Kidney (tissue), 14 donors: ENCODE data around the gene SLC39A11. TPM values are rescaled to one million over a fixed set of nuclear protein-coding genes. Genes with fewer than 3 reads are reported as not detected.

Experiments
- DNase-seq, 5 donors: peaks; one replicate each; pipeline ENCODE4 v3.0.0-alpha.2; 2013 to 2020
- FAIRE-seq: peaks from 2 replicates; lab custom pipeline; 2012; peaks lifted over from hg19 to GRCh38; lab: Jason Lieb, UNC
- H3K27ac ChIP-seq, 2 donors: one replicate each; pipeline ENCODE4 v1.7.0; 2013; ENCODE audit warnings: low read depth in 2 of 2, low read length in 2 of 2, inconsistent platforms in 1 of 2
- H3K27me3 ChIP-seq: one replicate; pipeline ENCODE4 v1.7.1; 2013; ENCODE audit warnings: low read length, inconsistent platforms; ENCODE audit not compliant: control insufficient read depth, insufficient read depth
- H3K36me3 ChIP-seq, 3 donors: one replicate each; pipeline versions ENCODE4 v1.7.0 to v1.7.1; 2013; ENCODE audit warnings: low read length in 3 of 3, control low read depth in 1 of 3, inconsistent platforms in 1 of 3; ENCODE audit not compliant: insufficient read depth in 3 of 3, control insufficient read depth in 2 of 3
- H3K4me1 ChIP-seq, 3 donors: one replicate each; pipeline versions ENCODE4 v1.7.0 to v1.7.1; 2013; ENCODE audit warnings: low read length in 3 of 3, inconsistent platforms in 1 of 3, low read depth in 1 of 3; ENCODE audit not compliant: control insufficient read depth in 2 of 3, insufficient read depth in 2 of 3
- H3K4me3 ChIP-seq, 3 donors: one replicate each; pipeline versions ENCODE4 v1.7.0 to v1.8.1; 2013; ENCODE audit warnings: low read length in 3 of 3, control low read depth in 1 of 3, inconsistent platforms in 1 of 3
- H3K9ac ChIP-seq, 3 donors: one replicate each; pipeline versions ENCODE4 v1.7.0 to v1.7.1; 2013; ENCODE audit warnings: low read length in 3 of 3, control low read depth in 1 of 3, inconsistent platforms in 1 of 3
- H3K9me3 ChIP-seq, 3 donors: one replicate each; pipeline versions ENCODE4 v1.7.0 to v1.7.1; 2013; ENCODE audit warnings: low read length in 3 of 3, control low read depth in 1 of 3, inconsistent platforms in 1 of 3; ENCODE audit not compliant: control insufficient read depth in 2 of 3, insufficient read depth in 1 of 3
- intact Hi-C: fragments of 100-400 bp; cut with DNase I; formaldehyde crosslinking; loops from one replicate; pipeline ENCODE4 v1.11.1; 2022
- polyA plus RNA-seq: library from polyadenylated mRNA; stranded (reverse); fragments of 350-450 nt; fragmentation: Illumina TruSeq; extraction: RNeasy Lipid Tissue Mini Kit (QIAGEN cat#74804); gene quantifications from one replicate; pipeline ENCODE4 v1.2.3, GENCODE V29; 2014; ENCODE audit warnings: low read depth, low replicate concordance; ENCODE audit not compliant: insufficient read depth
- total RNA-seq: library from RNA; stranded (reverse); fragmentation: NEBNext Ultra II Directional; extraction: Animal tissue kit (Norgen Biotek cat#: 25700); gene quantifications from one replicate; pipeline ENCODE4 v1.2.1, GENCODE V29; 2021
- TF ChIP-seq, protein P1 (sequence below): IDR thresholded peaks from 3 replicates; pipeline ENCODE4 v1.5.1; 2012; ENCODE audit warnings: mild to moderate bottlenecking, moderate library complexity, borderline replicate concordance; ENCODE audit not compliant: insufficient read depth; ENCODE audit errors: extremely low read depth
- donor health status: control.
- donor health status: control.
- donor health status: control.
- donor health status: control.
- donor health status: control.
- donor health status: DM: yes; HTN: yes; CAD: no.
- donor health status: Normal renal cell carcinoma (clear cell type).

Gene SLC39A11
- total and polyA plus RNA-seq, 2 donors from 2014 or later, result 19.7 to 37.2 TPM

DNA sequence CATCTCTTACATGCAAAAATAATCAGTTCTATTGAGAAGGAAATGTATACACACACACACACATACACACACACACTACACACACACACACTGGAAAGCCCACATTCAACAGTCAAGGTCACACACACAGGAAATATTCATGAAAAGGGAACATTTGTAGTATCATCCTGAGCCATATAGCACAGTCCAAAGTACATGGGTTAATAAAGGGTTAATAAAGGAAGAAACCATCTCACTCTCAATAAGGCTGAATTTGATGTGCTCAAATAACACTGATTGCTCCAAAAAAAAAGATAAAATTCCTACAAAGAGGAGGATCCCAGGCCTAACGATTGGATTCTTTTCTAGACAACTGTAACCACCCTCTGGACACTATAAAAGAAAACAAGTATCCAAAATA lies 164.7 kb downstream of the SLC39A11 start:
- TF ChIP-seq, protein P1, sequence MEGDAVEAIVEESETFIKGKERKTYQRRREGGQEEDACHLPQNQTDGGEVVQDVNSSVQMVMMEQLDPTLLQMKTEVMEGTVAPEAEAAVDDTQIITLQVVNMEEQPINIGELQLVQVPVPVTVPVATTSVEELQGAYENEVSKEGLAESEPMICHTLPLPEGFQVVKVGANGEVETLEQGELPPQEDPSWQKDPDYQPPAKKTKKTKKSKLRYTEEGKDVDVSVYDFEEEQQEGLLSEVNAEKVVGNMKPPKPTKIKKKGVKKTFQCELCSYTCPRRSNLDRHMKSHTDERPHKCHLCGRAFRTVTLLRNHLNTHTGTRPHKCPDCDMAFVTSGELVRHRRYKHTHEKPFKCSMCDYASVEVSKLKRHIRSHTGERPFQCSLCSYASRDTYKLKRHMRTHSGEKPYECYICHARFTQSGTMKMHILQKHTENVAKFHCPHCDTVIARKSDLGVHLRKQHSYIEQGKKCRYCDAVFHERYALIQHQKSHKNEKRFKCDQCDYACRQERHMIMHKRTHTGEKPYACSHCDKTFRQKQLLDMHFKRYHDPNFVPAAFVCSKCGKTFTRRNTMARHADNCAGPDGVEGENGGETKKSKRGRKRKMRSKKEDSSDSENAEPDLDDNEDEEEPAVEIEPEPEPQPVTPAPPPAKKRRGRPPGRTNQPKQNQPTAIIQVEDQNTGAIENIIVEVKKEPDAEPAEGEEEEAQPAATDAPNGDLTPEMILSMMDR, result no peak
- FAIRE-seq (no peak), DNase-seq (no peak)
- Histone ChIP-seq H3K4me3 (no peak overlapping the region), H3K27ac (no peak overlapping the region), H3K36me3 (no peaks in the 10 kb centered on the region), H3K9ac (no peak overlapping the region), H3K9me3 (no peaks in the 10 kb centered on the region), H3K4me1 (peaks cover 0 to 10% (median 7%) of the 10 kb centered on the region in 3 donors), H3K27me3 (no peaks in the 10 kb centered on the region)
- intact Hi-C loops, result no loop called here

DNA sequence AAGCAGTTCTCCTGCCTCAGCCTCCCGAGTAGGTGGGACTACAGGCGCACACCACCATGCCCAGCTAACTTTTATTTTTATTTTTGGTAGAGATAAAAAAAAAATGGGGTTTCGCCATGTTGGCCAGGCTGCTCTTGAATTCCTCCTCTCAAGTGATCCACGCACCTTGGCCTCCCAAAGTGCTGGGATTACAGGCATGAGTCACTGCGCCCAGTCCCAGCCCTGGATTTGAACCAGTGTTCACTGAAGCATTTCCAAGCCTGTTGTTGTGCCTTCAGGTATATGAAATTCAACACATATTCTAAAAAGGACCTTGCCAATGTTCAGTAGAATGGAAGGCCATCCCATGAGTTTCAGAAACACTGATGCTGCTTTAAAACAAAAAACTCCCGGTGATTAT lies 165.3 kb downstream of the SLC39A11 start:
- Histone ChIP-seq H3K9ac (no peak overlapping the region), H3K4me1 (peaks cover 0 to 10% (median 9%) of the 10 kb centered on the region in 3 donors), H3K27ac (no peak overlapping the region), H3K27me3 (no peaks in the 10 kb centered on the region), H3K36me3 (no peaks in the 10 kb centered on the region), H3K9me3 (no peaks in the 10 kb centered on the region), H3K4me3 (no peak overlapping the region)
- intact Hi-C loops, result no loop called here
- TF ChIP-seq, protein P1, result no peak
- DNase-seq (peak in 4 of 5 donors; percentile 33 to 49 (median 43)), FAIRE-seq (no peak)

DNA sequence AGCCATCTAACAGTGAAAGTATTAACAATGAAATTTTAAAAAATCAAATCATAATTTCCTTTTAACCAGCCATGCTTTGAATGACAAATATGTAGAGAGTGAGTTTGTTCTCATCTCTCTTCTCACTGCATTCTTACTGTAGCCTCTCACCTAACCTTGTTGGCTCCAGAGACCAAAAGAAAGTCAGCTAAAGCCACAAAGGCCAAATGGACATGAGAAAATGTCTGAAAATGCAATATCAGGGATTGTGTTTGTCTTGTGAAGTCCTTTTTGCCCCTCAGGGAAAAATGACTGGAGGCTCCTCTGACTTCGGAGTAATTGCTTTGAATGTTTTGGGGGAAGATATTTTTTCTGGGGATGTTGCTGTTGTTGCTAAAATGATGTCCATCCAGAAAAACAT lies 166.3 kb downstream of the SLC39A11 start:
- Histone ChIP-seq H3K4me1 (peaks cover 0 to 9% (median 1%) of the 10 kb centered on the region in 3 donors), H3K27ac (no peak overlapping the region), H3K36me3 (no peaks in the 10 kb centered on the region), H3K9me3 (no peaks in the 10 kb centered on the region), H3K4me3 (no peak overlapping the region), H3K27me3 (no peaks in the 10 kb centered on the region), H3K9ac (no peak overlapping the region)
- TF ChIP-seq, protein P1, result no peak
- no peak for DNase-seq
- intact Hi-C loops, result no loop called here
- no peak for FAIRE-seq

DNA sequence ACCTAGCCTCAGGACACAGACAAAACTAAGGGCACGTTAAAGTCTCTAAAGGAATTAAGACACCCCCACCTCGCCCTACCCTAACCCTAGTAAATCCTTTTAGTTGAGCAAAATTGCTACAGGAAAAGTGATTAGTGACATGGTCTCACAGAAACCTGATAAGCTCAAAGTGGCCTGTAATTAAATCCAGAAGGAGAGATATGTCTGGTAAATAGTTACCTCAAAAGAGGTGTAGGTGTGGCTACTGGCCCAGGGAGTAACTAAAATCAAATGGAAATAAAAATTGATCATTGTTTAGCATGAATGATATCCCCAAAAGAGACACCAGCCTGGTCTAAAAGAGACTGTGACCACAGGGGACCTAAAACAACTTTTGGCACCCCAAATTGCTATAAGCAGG lies 168.3 kb downstream of the SLC39A11 start:
- FAIRE-seq, result no peak
- no peak for DNase-seq
- intact Hi-C loops, result no loop called here

More for the DNA sequence above, 168.3 kb downstream of the SLC39A11 start:
- Histone ChIP-seq H3K36me3 (no peaks in the 10 kb centered on the region), H3K4me1 (peaks cover 0 to 3% (median 0%) of the 10 kb centered on the region in 3 donors), H3K4me3 (no peak overlapping the region), H3K27ac (no peak overlapping the region), H3K9ac (no peak overlapping the region), H3K27me3 (no peaks in the 10 kb centered on the region), H3K9me3 (no peaks in the 10 kb centered on the region)
- TF ChIP-seq, protein P1, result no peak
